Ovary (tissue), 9 donors: ENCODE results near the gene MCM3AP. TPM values are rescaled to one million over a fixed set of nuclear protein-coding genes. Genes with fewer than 3 reads are reported as not detected.
A peak's percentile ranks its signal among the peaks of the same experiment; 100 is the strongest.

ENCODE experiments used
- DNase-seq, 5 donors: peaks; one replicate each; pipeline ENCODE4 v3.0.0-alpha.2; 2019 to 2020
- H3K27ac ChIP-seq, 2 donors: fragments of 200-600 bp; one replicate each; pipeline versions ENCODE4 v1.5.1 to v1.8.0; 2019 to 2022
- H3K27me3 ChIP-seq: fragments of 200-600 bp; one replicate; pipeline ENCODE4 v1.8.0; 2022
- H3K36me3 ChIP-seq: fragments of 200-600 bp; sonication (generic); one replicate; pipeline ENCODE4 v1.5.1; 2019
- H3K4me1 ChIP-seq: one replicate; pipeline ENCODE4 v1.8.1; 2013; ENCODE audit warnings: mild to moderate bottlenecking, moderate library complexity; ENCODE audit not compliant: insufficient read depth
- H3K4me3 ChIP-seq: fragments of 200-600 bp; sonication (generic); one replicate; pipeline ENCODE4 v1.5.1; 2017
- H3K9me3 ChIP-seq, 2 donors: fragments of 200-600 bp in 1 of 2; sonication (generic) in 1 of 2; one replicate each; pipeline versions ENCODE4 v1.5.1 to v1.8.1; 2013 to 2019; ENCODE audit warnings: mild to moderate bottlenecking in 1 of 2, moderate library complexity in 1 of 2
- EP300 ChIP-seq: sonication (generic); formaldehyde crosslinking; IDR thresholded peaks from one replicate; pipeline ENCODE4 v1.6.1; 2017; ENCODE audit warnings: antibody characterized with exemption
- POLR2A ChIP-seq: fragments of 450-650 bp; IDR thresholded peaks from one replicate; pipeline ENCODE4 v1.6.1; 2017; ENCODE audit warnings: antibody characterized with exemption, mild to moderate bottlenecking, moderate library complexity
- WGBS, 3 donors: extraction: QIAGEN DNeasy Blood & Tissue Kit in 1 of 3; methylation state at CpG; one replicate each; pipeline versions ENCODE4 v1.1.5 to v1.1.7; 2013 to 2017; 5-methylcytosine and 5-hydroxymethylcytosine counted together
- intact Hi-C, 4 donors: fragments of 100-400 bp; cut with DNase I; formaldehyde crosslinking; loops; one replicate each; pipeline versions ENCODE4 v1.11.0 to v1.15.1; 2022 to 2023
- polyA plus RNA-seq, 2 donors: library from polyadenylated mRNA; stranded (reverse); fragments of 200-250 nt in 1 of 2; fragments of 350-450 nt in 1 of 2; fragmentation: Illumina TruSeq in 1 of 2; extraction: RNeasy Lipid Tissue Mini Kit (QIAGEN cat#74804) in 1 of 2; gene quantifications; one replicate each; pipeline ENCODE4 v1.2.3, GENCODE V29; 2013 to 2014
- total RNA-seq, 7 donors: library from RNA; depleted of rRNA in 2 of 7; stranded (reverse); fragments of >200 nt in 2 of 7; fragmentation: NEBNext Ultra II Directional in 3 of 7; extraction: Animal tissue kit (Norgen Biotek cat#: 25700) in 3 of 7; gene quantifications; one replicate each; pipeline versions ENCODE4 v1.1.0 to v1.2.4, GENCODE V29; 2016 to 2023
- TF ChIP-seq, protein P1 (sequence below), 3 donors: fragments of 450-650 bp in 2 of 3; fragments of 200-600 bp in 1 of 3; IDR thresholded peaks; one replicate each; pipeline versions ENCODE4 v1.5.1 to v1.8.0; 2016 to 2022; ENCODE audit warnings: antibody characterized with exemption in 3 of 3, mild to moderate bottlenecking in 1 of 3
- donor health status: DM: no; HTN: no; CAD: no; lungs with moderate emphysema.
- donor health status: DM: no; HTN: no; CAD: no.
- donor health status: Bipolar disorder and iron deficiency.
- donor health status: DM: yes; HTN: yes; CAD: no.
- donor health status: DM: no; HTN: no; CAD: no.
- donor health status: DM: yes; HTN: yes; CAD: no.

Gene MCM3AP
- total and polyA plus RNA-seq, 9 donors, result 35.9 to 89.3 (median 70.3) TPM

DNA sequence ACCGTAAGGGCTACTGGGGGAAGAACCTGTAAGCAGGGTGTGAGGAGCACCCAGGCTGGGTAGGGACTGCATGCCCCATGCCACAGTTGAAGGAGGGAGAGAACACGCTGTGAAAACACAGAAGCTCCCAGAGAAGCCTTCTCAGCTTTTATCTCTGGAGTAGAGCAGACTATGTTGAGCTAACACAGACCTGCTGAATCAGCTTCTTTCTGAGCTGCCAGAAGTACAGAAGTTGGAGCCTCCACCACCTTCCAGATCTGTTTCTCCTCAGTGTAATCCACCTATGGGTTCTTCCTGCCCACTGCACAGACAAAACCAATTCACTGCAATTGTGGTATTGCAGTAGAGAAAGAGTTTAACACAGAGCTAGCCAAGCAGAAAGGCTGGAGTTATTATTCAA, 6.2 kb upstream of the MCM3AP start:
- no peak for DNase-seq
- 95 to 100% (median 97%) methylated on average over 2 of the region's 2 CpGs for WGBS, 3 donors
- no peaks in the 10 kb centered on the region for H3K27me3 ChIP-seq
- peaks cover 3% of the 10 kb centered on the region for H3K4me1 ChIP-seq
- no peaks in the 10 kb centered on the region for H3K9me3 ChIP-seq
- TF ChIP-seq, protein P1, sequence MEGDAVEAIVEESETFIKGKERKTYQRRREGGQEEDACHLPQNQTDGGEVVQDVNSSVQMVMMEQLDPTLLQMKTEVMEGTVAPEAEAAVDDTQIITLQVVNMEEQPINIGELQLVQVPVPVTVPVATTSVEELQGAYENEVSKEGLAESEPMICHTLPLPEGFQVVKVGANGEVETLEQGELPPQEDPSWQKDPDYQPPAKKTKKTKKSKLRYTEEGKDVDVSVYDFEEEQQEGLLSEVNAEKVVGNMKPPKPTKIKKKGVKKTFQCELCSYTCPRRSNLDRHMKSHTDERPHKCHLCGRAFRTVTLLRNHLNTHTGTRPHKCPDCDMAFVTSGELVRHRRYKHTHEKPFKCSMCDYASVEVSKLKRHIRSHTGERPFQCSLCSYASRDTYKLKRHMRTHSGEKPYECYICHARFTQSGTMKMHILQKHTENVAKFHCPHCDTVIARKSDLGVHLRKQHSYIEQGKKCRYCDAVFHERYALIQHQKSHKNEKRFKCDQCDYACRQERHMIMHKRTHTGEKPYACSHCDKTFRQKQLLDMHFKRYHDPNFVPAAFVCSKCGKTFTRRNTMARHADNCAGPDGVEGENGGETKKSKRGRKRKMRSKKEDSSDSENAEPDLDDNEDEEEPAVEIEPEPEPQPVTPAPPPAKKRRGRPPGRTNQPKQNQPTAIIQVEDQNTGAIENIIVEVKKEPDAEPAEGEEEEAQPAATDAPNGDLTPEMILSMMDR (IDR thresholded peaks at IDR 0.05), result no peak
- TF ChIP-seq POLR2A (no peak), EP300 (no peak)
- no peak overlapping the region for H3K27ac ChIP-seq
- H3K4me3 ChIP-seq, result no peak overlapping the region
- H3K36me3 ChIP-seq, result no peaks in the 10 kb centered on the region
- intact Hi-C loops, result no loop called here

DNA sequence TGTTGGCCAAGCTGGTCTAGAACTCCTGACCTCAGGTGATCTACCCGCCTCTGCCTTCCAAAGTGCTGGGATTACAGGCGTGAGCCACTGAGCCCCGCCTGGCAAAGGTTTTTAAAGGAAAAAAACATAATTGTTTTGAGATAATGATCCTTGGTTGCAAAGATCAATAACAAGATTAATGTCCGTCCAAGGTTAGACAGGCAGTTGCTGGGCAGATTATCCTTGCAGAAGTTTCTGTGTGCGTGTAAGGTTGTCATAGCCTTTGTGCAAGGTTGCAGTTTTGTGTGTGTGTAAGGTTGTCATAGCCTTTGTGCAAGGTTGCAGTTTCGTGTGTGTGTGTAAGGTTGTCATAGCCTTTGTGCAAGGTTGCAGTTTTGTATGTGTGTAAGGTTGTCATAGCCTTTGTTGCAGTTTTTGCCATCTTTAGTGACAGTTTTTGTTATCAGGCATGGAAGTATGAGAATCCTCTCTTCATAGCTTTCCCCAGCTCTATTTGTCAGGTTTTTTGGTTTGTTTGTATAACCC, 4.3 kb upstream of the MCM3AP start:
- WGBS, 3 donors, result 70 to 79% (median 72%) methylated on average over 6 of the region's 6 CpGs
- no peak overlapping the region for H3K4me3 ChIP-seq
- no peaks in the 10 kb centered on the region for H3K36me3 ChIP-seq
- H3K27me3 ChIP-seq, result no peaks in the 10 kb centered on the region
- peaks cover 4% of the 10 kb centered on the region for H3K4me1 ChIP-seq
- H3K27ac ChIP-seq, result no peak overlapping the region
- intact Hi-C loops, result loop anchor here in 2 of 4 donors (5.0 to 10.0 kb wide), 2 partner anchors 65 to 137 kb away; partner anchors contain the start of gene LSS (in 1 of the 2)
- H3K9me3 ChIP-seq, result no peaks in the 10 kb centered on the region
- TF ChIP-seq POLR2A (no peak), EP300 (no peak)
- no peak for DNase-seq

DNA sequence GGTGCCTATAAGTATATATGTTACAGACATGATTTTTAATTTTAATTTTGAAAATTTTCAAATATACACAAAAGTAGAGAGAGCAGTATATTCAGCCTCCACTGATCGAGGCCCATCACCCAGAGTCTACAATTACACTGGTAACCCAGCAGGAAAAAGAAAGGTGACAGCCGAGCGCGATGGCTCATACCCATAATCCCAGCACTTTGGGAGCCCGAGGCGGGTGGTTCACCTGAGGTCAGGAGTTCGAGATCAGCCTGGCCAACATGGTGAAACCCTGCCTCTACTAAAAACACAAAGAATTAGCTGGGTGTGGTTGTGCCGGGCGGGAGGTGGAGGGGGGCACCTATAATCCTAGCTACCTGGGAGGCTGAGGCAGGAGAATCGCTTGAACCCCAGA, 2.1 kb upstream of the MCM3AP start:
- no peak for TF ChIP-seq POLR2A
- TF ChIP-seq, protein P1 (IDR thresholded peaks at IDR 0.05), result no peak
- no peak for TF ChIP-seq EP300
- Histone ChIP-seq H3K4me1 (peaks cover 14% of the 10 kb centered on the region), H3K4me3 (no peak overlapping the region), H3K27ac (no peak overlapping the region), H3K27me3 (no peaks in the 10 kb centered on the region), H3K36me3 (no peaks in the 10 kb centered on the region), H3K9me3 (no peaks in the 10 kb centered on the region)
- intact Hi-C loops, result loop anchor here in 2 of 4 donors (5.0 to 10.0 kb wide), 2 partner anchors 63 to 135 kb away; partner anchors contain the start of gene LSS (in 1 of the 2)
- no peak for DNase-seq
- 86 to 96% (median 87%) methylated on average over 10 of the region's 10 CpGs for WGBS, 3 donors

DNA sequence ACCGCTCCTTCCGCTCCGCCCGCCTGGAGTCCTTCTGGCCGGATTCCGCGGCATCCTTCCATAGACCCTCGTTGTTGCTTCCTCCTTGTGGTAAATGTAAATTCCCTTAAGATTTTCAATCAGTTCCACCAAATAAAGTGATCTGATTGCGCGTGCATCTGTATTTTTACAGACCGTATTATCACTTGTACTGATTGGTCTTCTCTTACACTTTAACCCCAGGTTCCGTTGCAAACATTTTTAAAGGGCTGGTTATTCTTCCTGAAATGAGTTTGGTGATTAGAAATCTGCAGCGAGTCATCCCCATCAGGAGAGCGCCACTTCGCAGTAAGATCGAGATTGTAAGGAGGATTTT, 1.2 kb upstream of the MCM3AP start:
- Histone ChIP-seq H3K27me3 (no peaks in the 10 kb centered on the region), H3K4me3 (peak overlapping the region; percentile 93), H3K27ac (peak overlapping the region; percentile 76 to 93), H3K36me3 (no peaks in the 10 kb centered on the region), H3K4me1 (peaks cover 17% of the 10 kb centered on the region), H3K9me3 (no peaks in the 10 kb centered on the region)
- 0 to 1% (median 0%) methylated on average over 16 of the region's 16 CpGs for WGBS, 3 donors
- intact Hi-C loops, result loop anchor here in 2 of 4 donors (5.0 to 10.0 kb wide), 2 partner anchors 62 to 134 kb away; partner anchors contain the start of gene LSS (in 1 of the 2)
- DNase-seq, result no peak
- TF ChIP-seq POLR2A (no peak), EP300 (no peak)
- TF ChIP-seq, protein P1 (IDR thresholded peaks at IDR 0.05), result no peak
